GM23338 (cell line): Measurements from ENCODE around the gene LAMA4.

Experiments used
- EZH2 ChIP-seq: fragments of 200-600 bp; sonication (generic); IDR thresholded peaks from one replicate; pipeline ENCODE4 v1.8.0; 2017; ENCODE audit warnings: antibody characterized with exemption, mild to moderate bottlenecking, low read depth; ENCODE audit not compliant: unreplicated experiment
- POLR2AphosphoS5 ChIP-seq: IDR thresholded peaks from 2 replicates; pipeline ENCODE4 v1.6.1; 2016; ENCODE audit warnings: antibody characterized with exemption, low read depth
- ZNF114 ChIP-seq: fragments of 250-450 bp; sonication (Bioruptor Pico); IDR thresholded peaks from 2 replicates; pipeline ENCODE4 v1.5.0; 2020; ENCODE audit warnings: mild to moderate bottlenecking, moderate library complexity
- ZNF331 ChIP-seq: fragments of 250-450 bp; sonication (Bioruptor Pico); IDR thresholded peaks from 2 replicates; pipeline ENCODE4 v1.5.0; 2020; ENCODE audit warnings: low read depth, mild to moderate bottlenecking, moderate library complexity
- TF ChIP-seq, protein P1 (sequence below), 2 experiments: fragments of 200-600 bp in 1 of 2; sonication (generic) in 1 of 2; conservative IDR thresholded peaks; 2 replicates each; pipeline versions ENCODE4 v1.5.1 to v1.6.1; 2016 to 2017; ENCODE audit warnings: antibody characterized with exemption in 2 of 2, low read depth in 2 of 2, mild to moderate bottlenecking in 2 of 2, moderate library complexity in 1 of 2
- TF ChIP-seq, protein P2 (sequence below): IDR thresholded peaks from one replicate; pipeline ENCODE4 v1.6.1; 2018; ENCODE audit warnings: antibody characterized with exemption; ENCODE audit not compliant: unreplicated experiment
- TF ChIP-seq, protein P3 (sequence below): IDR thresholded peaks from 2 replicates; pipeline ENCODE4 v1.6.1; 2016; ENCODE audit warnings: antibody characterized with exemption

DNA sequence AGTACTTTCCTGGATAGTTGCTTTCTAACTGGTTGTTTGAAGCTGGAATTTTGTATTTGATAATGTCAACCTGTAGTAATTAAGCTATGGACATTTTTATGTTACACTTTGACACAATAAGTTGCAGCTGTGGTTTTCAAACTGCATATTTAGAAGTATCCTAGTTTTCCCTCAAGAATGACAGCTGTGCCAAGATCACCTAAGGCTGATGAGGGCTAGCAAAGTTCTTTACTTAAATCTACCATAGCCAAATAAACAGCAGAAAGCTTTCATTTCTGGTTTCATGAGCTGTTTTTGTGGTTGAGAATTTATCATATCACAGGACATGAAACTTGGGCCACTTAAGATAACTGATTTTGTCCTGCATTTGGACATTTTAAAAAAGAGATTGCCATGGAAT is 136.3 kb downstream of the LAMA4 start:
- TF ChIP-seq, protein P1, sequence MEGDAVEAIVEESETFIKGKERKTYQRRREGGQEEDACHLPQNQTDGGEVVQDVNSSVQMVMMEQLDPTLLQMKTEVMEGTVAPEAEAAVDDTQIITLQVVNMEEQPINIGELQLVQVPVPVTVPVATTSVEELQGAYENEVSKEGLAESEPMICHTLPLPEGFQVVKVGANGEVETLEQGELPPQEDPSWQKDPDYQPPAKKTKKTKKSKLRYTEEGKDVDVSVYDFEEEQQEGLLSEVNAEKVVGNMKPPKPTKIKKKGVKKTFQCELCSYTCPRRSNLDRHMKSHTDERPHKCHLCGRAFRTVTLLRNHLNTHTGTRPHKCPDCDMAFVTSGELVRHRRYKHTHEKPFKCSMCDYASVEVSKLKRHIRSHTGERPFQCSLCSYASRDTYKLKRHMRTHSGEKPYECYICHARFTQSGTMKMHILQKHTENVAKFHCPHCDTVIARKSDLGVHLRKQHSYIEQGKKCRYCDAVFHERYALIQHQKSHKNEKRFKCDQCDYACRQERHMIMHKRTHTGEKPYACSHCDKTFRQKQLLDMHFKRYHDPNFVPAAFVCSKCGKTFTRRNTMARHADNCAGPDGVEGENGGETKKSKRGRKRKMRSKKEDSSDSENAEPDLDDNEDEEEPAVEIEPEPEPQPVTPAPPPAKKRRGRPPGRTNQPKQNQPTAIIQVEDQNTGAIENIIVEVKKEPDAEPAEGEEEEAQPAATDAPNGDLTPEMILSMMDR (conservative IDR thresholded peaks at IDR 0.05; ENCODE audit: low read depth in 2 of 2), result no peak
- TF ChIP-seq POLR2AphosphoS5 (no peak), EZH2 (no peak), ZNF114 (CRISPR knock-in tag) (no peak), ZNF331 (no peak)
- TF ChIP-seq, protein P2, sequence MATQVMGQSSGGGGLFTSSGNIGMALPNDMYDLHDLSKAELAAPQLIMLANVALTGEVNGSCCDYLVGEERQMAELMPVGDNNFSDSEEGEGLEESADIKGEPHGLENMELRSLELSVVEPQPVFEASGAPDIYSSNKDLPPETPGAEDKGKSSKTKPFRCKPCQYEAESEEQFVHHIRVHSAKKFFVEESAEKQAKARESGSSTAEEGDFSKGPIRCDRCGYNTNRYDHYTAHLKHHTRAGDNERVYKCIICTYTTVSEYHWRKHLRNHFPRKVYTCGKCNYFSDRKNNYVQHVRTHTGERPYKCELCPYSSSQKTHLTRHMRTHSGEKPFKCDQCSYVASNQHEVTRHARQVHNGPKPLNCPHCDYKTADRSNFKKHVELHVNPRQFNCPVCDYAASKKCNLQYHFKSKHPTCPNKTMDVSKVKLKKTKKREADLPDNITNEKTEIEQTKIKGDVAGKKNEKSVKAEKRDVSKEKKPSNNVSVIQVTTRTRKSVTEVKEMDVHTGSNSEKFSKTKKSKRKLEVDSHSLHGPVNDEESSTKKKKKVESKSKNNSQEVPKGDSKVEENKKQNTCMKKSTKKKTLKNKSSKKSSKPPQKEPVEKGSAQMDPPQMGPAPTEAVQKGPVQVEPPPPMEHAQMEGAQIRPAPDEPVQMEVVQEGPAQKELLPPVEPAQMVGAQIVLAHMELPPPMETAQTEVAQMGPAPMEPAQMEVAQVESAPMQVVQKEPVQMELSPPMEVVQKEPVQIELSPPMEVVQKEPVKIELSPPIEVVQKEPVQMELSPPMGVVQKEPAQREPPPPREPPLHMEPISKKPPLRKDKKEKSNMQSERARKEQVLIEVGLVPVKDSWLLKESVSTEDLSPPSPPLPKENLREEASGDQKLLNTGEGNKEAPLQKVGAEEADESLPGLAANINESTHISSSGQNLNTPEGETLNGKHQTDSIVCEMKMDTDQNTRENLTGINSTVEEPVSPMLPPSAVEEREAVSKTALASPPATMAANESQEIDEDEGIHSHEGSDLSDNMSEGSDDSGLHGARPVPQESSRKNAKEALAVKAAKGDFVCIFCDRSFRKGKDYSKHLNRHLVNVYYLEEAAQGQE, result no peak
- TF ChIP-seq, protein P3, sequence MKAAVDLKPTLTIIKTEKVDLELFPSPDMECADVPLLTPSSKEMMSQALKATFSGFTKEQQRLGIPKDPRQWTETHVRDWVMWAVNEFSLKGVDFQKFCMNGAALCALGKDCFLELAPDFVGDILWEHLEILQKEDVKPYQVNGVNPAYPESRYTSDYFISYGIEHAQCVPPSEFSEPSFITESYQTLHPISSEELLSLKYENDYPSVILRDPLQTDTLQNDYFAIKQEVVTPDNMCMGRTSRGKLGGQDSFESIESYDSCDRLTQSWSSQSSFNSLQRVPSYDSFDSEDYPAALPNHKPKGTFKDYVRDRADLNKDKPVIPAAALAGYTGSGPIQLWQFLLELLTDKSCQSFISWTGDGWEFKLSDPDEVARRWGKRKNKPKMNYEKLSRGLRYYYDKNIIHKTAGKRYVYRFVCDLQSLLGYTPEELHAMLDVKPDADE, result no peak
